H9 (cell line): ENCODE data around the gene EXOC6. TPM values are rescaled to one million over a fixed set of nuclear protein-coding genes. Genes with fewer than 3 reads are reported as not detected.

Source experiments
- DNase-seq: peaks from one replicate; pipeline ENCODE4 v3.0.0-alpha.2; 2017
- H2AFZ ChIP-seq: one replicate; pipeline ENCODE4 v1.6.1; 2013; ENCODE audit warnings: mild to moderate bottlenecking, low read length, control low read depth, moderate library complexity
- H2AK5ac ChIP-seq: 2 replicates; pipeline ENCODE4 v1.6.1; 2013; ENCODE audit warnings: low read length, control low read depth, mixed read lengths; ENCODE audit not compliant: insufficient read length
- H2BK120ac ChIP-seq: one replicate; pipeline ENCODE4 v1.6.1; 2013; ENCODE audit warnings: low read depth, mild to moderate bottlenecking, low read length, control low read depth, inconsistent platforms; ENCODE audit not compliant: poor library complexity, severe bottlenecking
- H2BK12ac ChIP-seq: 2 replicates; pipeline ENCODE4 v1.6.1; 2013; ENCODE audit warnings: low read length, control low read depth, mixed read lengths, low read depth; ENCODE audit not compliant: insufficient read length
- H2BK15ac ChIP-seq: 2 replicates; pipeline ENCODE4 v1.6.1; 2013; ENCODE audit warnings: low read depth, low read length, control low read depth
- H2BK20ac ChIP-seq: one replicate; pipeline ENCODE4 v1.6.1; 2013; ENCODE audit warnings: low read depth, mild to moderate bottlenecking, low read length, control low read depth, inconsistent platforms; ENCODE audit not compliant: poor library complexity, severe bottlenecking
- H2BK5ac ChIP-seq: 2 replicates; pipeline ENCODE4 v1.6.1; 2013; ENCODE audit warnings: low read length, control low read depth, mixed read lengths; ENCODE audit not compliant: insufficient read length
- H3K14ac ChIP-seq: 2 replicates; pipeline ENCODE4 v1.6.1; 2013; ENCODE audit warnings: low read length, control low read depth; ENCODE audit not compliant: insufficient read depth
- H3K18ac ChIP-seq: 2 replicates; pipeline ENCODE4 v1.6.1; 2013; ENCODE audit warnings: low read depth, mild to moderate bottlenecking, mixed read lengths, low read length, control low read depth; ENCODE audit not compliant: insufficient read length
- H3K23ac ChIP-seq: 2 replicates; pipeline ENCODE4 v1.6.1; 2013; ENCODE audit warnings: low read length, control low read depth, mixed read lengths, low read depth; ENCODE audit not compliant: insufficient read length
- H3K23me2 ChIP-seq: 2 replicates; pipeline ENCODE4 v1.6.1; 2013; ENCODE audit warnings: low read depth, mild to moderate bottlenecking, mixed read lengths, low read length, control low read depth; ENCODE audit not compliant: insufficient read length, poor library complexity, severe bottlenecking
- H3K27ac ChIP-seq: 2 replicates; pipeline ENCODE4 v1.5.1; 2013; ENCODE audit warnings: low read length, control low read depth, mixed read lengths, low read depth; ENCODE audit not compliant: insufficient read length
- H3K27me3 ChIP-seq: 2 replicates; pipeline ENCODE4 v1.6.1; 2013; ENCODE audit warnings: low read length, control low read depth, inconsistent platforms; ENCODE audit not compliant: insufficient read depth
- H3K4ac ChIP-seq: 2 replicates; pipeline ENCODE4 v1.6.1; 2013; ENCODE audit warnings: low read depth, mild to moderate bottlenecking, control low read depth, inconsistent platforms, low read length, moderate library complexity
- H3K4me1 ChIP-seq: 2 replicates; pipeline ENCODE4 v1.6.1; 2013; ENCODE audit warnings: low read length, control low read depth, inconsistent platforms; ENCODE audit not compliant: insufficient read depth
- H3K4me2 ChIP-seq: 2 replicates; pipeline ENCODE4 v1.6.1; 2013; ENCODE audit warnings: low read length, control low read depth, mixed read lengths; ENCODE audit not compliant: insufficient read length, insufficient read depth
- H3K56ac ChIP-seq: 2 replicates; pipeline ENCODE4 v1.6.1; 2013; ENCODE audit warnings: low read depth, mild to moderate bottlenecking, mixed read lengths, low read length, control low read depth; ENCODE audit not compliant: insufficient read length
- H3K79me1 ChIP-seq: 2 replicates; pipeline ENCODE4 v1.6.1; 2013; ENCODE audit warnings: low read depth, mild to moderate bottlenecking, moderate library complexity, low read length, control low read depth, inconsistent platforms; ENCODE audit not compliant: insufficient read depth, poor library complexity, severe bottlenecking
- H3K79me2 ChIP-seq: 2 replicates; pipeline ENCODE4 v1.6.1; 2013; ENCODE audit warnings: low read length, control low read depth, inconsistent platforms; ENCODE audit not compliant: insufficient read depth
- H3K9ac ChIP-seq: 2 replicates; pipeline ENCODE4 v1.6.1; 2013; ENCODE audit warnings: low read length, control low read depth, mixed read lengths; ENCODE audit not compliant: insufficient read length; ENCODE audit errors: extremely low read depth
- H3K9me3 ChIP-seq: one replicate; pipeline ENCODE4 v1.6.1; 2013; ENCODE audit warnings: low read depth, low read length, inconsistent platforms; ENCODE audit not compliant: control insufficient read depth
- H3T11ph ChIP-seq: one replicate; pipeline ENCODE4 v1.6.1; 2013; ENCODE audit warnings: mild to moderate bottlenecking, low read length, control low read depth, inconsistent platforms
- H4K20me1 ChIP-seq: one replicate; pipeline ENCODE4 v1.6.1; 2013; ENCODE audit not compliant: control insufficient read depth, insufficient read length, insufficient read depth
- H4K5ac ChIP-seq: 2 replicates; pipeline ENCODE4 v1.6.1; 2013; ENCODE audit warnings: low read depth, mild to moderate bottlenecking, mixed read lengths, low read length, control low read depth; ENCODE audit not compliant: insufficient read length
- H4K8ac ChIP-seq: replicated peaks from 2 replicates; pipeline ENCODE4 v1.6.1; 2013; ENCODE audit warnings: low read length, control low read depth, mixed read lengths, low read depth; ENCODE audit not compliant: insufficient read length
- H4K91ac ChIP-seq: 2 replicates; pipeline ENCODE4 v1.6.1; 2013; ENCODE audit warnings: low read depth, mild to moderate bottlenecking, moderate library complexity, mixed read lengths, low read length, control low read depth; ENCODE audit not compliant: insufficient read length
- H3K27ac Mint-ChIP-seq, 3 experiments: 2 replicates in 2 of 3; 3 replicates in 1 of 3; pipeline ENCODE4 v1.8.0; 2020 to 2021; ENCODE audit warnings: mixed read lengths in 3 of 3, mild to moderate bottlenecking in 1 of 3, moderate library complexity in 1 of 3
- H3K27me3 Mint-ChIP-seq: 2 replicates; pipeline ENCODE4 v1.8.0; 2021; ENCODE audit warnings: low read depth, mild to moderate bottlenecking, moderate library complexity, mixed read lengths
- H3K36me3 Mint-ChIP-seq, 3 experiments: 2 replicates in 2 of 3; 3 replicates in 1 of 3; pipeline ENCODE4 v1.8.0; 2020 to 2021; ENCODE audit warnings: low read depth in 3 of 3, mixed read lengths in 3 of 3; ENCODE audit not compliant: insufficient read depth in 1 of 3
- H3K4me1 Mint-ChIP-seq, 2 experiments: 2 replicates each; pipeline ENCODE4 v1.8.0; 2020; ENCODE audit warnings: mixed read lengths in 2 of 2
- H3K4me3 Mint-ChIP-seq, 2 experiments: 2 replicates in 1 of 2; 3 replicates in 1 of 2; pipeline ENCODE4 v1.8.0; 2020 to 2021; ENCODE audit warnings: mild to moderate bottlenecking in 2 of 2, mixed read lengths in 2 of 2, moderate library complexity in 1 of 2
- H3K9me3 Mint-ChIP-seq, 2 experiments: 2 replicates in 1 of 2; 3 replicates in 1 of 2; pipeline ENCODE4 v1.8.0; 2020; ENCODE audit warnings: mild to moderate bottlenecking in 2 of 2, mixed read lengths in 2 of 2, moderate library complexity in 1 of 2
- CTCF ChIP-seq: fragments of 200-600 bp; sonication (generic); conservative IDR thresholded peaks from 3 replicates; pipeline ENCODE4 v1.8.0; 2021; ENCODE audit warnings: antibody characterized with exemption, mild to moderate bottlenecking
- WGBS: extraction: QIAGEN DNeasy Blood & Tissue Kit; methylation state at CpG from one replicate; pipeline ENCODE4 v1.1.7; 2013; ENCODE audit warnings: missing lambda C conversion rate, low lambda C conversion rate, mixed read lengths; ENCODE audit not compliant: insufficient read length; ENCODE audit errors: extremely low coverage; 5-methylcytosine and 5-hydroxymethylcytosine counted together
- total RNA-seq: library from RNA; stranded (reverse); gene quantifications from 2 replicates; pipeline ENCODE4 v1.2.1, GENCODE V29; 2021

Gene EXOC6
- total RNA-seq, 1 experiment from 2014 or later: 9.0 TPM

- Histone ChIP-seq H3K4me2 (no peak overlapping the region), H3K23me2 (no peaks in the 10 kb centered on the region), H3K9ac (no peak overlapping the region), H3K79me2 (no peaks in the 10 kb centered on the region), H2BK12ac (no peak overlapping the region), H4K20me1 (no peaks in the 10 kb centered on the region), H4K8ac (no peak overlapping the region), H2BK5ac (no peak overlapping the region), H3K14ac (no peak overlapping the region), H3K23ac (no peak overlapping the region), H3K27me3 (no peaks in the 10 kb centered on the region), H3K18ac (no peak overlapping the region), H2BK20ac (no peak overlapping the region), H2BK120ac (no peak overlapping the region), H3K4me1 (no peaks in the 10 kb centered on the region), H4K5ac (no peak overlapping the region), H2AK5ac (no peak overlapping the region), H2BK15ac (no peak overlapping the region), H3K56ac (no peak overlapping the region), H3K79me1 (no peaks in the 10 kb centered on the region), H3K27ac (no peak overlapping the region), H3K4ac (no peak overlapping the region), H3K9me3 (no peaks in the 10 kb centered on the region), H2AFZ (no peak overlapping the region), H3T11ph (no peak overlapping the region), H4K91ac (no peak overlapping the region)
- Mint-ChIP-seq H3K4me1 (0 out of 4 replicates have a peak, but pooled peaks cover 0 to 3% of the 10 kb centered on the region in 2 experiments), H3K9me3 (peaks cover 4 to 11% of the 10 kb centered on the region in 2 experiments; a peak in 3 of 5 replicates), H3K36me3 (peaks cover 0 to 16% (median 5%) of the 10 kb centered on the region in 3 experiments; a peak in 4 of 7 replicates), H3K27me3 (no peaks in the 10 kb centered on the region), H3K27ac (no peak overlapping the region), H3K4me3 (no peak overlapping the region)
- no peak for TF ChIP-seq CTCF
- no peak for DNase-seq
- WGBS: no CpG with 5 or more reads among the region's 4 CpGs
Observed at GRCh38 chr10:93023013-93023650, 174.8 kb downstream of the EXOC6 start.
